ENCODE results near the gene ARHGEF7. TPM values are rescaled to one million over a fixed set of nuclear protein-coding genes. Genes with fewer than 3 reads are reported as not detected.

ARHGEF7 gene
- total and polyA plus RNA-seq, 4 experiments from 2014 or later: 6.6 to 73.7 (median 40.7) TPM

DNA sequence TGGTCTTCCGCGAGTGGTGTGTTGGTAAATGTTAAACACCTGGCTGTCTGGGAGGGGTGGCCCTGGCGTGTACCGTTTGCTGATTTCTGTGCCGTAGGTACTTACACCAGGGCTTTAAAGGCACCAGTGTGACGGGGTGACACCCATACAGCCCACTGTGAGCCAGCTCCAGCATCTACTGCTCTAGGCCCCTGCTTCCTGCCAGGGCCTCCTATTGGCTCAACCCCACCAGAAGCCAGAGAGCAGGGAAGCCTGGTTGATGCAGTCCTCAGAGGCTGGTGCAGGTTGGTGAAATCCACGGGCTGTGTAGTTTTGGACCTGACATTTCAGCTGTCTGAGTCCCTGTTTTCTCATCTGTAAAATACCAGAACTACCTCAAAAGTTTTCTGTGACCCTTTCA is 30.4 kb downstream of the ARHGEF7 start:
- no peak for DNase-seq
- intact Hi-C loops (cut with micrococcal nuclease): no loop called here
- CTCF ChIA-PET (ENCODE audit: partially characterized antibody): no interaction called here
- Histone ChIP-seq H3K36me3 (ENCODE audit: insufficient read depth, low read length) (no peaks in the 10 kb centered on the region), H3K9me3 (ENCODE audit: control insufficient read depth in 1 of 2, low read length in 2 of 2) (no peaks in the 10 kb centered on the region), H3K4me3 (ENCODE audit: low read length in 2 of 2) (no peak overlapping the region), H3K4me1 (ENCODE audit: insufficient read depth, low read length) (no peaks in the 10 kb centered on the region), H3K27me3 (ENCODE audit: insufficient read depth, low read length) (no peaks in the 10 kb centered on the region), H3K27ac (ENCODE audit: low read depth, low read length) (no peak overlapping the region)
- H3K4me3 Mint-ChIP-seq: no peak overlapping the region
- POLR2A ChIA-PET (ENCODE audit: partially characterized antibody): no interaction called here
- no peaks in the 10 kb centered on the region for H3K4me1 Mint-ChIP-seq
- no peaks in the 10 kb centered on the region for H3K36me3 Mint-ChIP-seq
- no peaks in the 10 kb centered on the region for H3K9me3 Mint-ChIP-seq
- no peak overlapping the region for H3K27ac Mint-ChIP-seq
- peaks cover 11 to 18% of the 10 kb centered on the region in 2 donors for H3K27me3 Mint-ChIP-seq

DNA sequence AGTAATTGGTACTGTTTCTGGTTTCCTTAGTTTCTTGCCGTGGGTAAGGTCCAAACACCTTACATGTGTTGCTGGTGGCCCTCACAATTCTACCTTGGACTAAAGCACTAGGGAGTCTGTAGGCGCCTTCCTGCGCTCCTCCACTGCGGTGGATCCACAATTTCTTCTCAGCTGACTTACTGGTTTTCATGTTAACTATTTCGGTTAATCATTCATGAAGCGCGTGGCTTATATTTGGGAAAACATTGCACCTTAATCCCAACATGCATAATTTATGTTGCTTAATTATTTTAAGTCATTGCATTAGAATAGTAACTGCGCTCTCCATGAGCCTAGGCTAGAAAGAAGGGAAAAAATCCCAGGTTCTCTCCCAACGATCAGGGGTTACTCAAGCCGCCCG is 37.7 kb downstream of the ARHGEF7 start:
- H3K4me1 Mint-ChIP-seq: peaks cover 11 to 39% (median 27%) of the 10 kb centered on the region in 4 donors
- H3K27ac Mint-ChIP-seq: peak overlapping the region; percentile 85 to 98 (median 92)
- H3K36me3 Mint-ChIP-seq: peaks cover 0 to 9% of the 10 kb centered on the region in 2 donors
- Histone ChIP-seq H3K9me3 (ENCODE audit: control insufficient read depth in 1 of 2, low read length in 2 of 2) (no peaks in the 10 kb centered on the region), H3K27me3 (ENCODE audit: insufficient read depth, low read length) (no peaks in the 10 kb centered on the region), H3K36me3 (ENCODE audit: insufficient read depth, low read length) (no peaks in the 10 kb centered on the region), H3K4me3 (ENCODE audit: low read length in 2 of 2) (peak overlapping the region; percentile 55 to 87), H3K27ac (ENCODE audit: low read depth, low read length) (peak overlapping the region; percentile 67), H3K4me1 (ENCODE audit: insufficient read depth, low read length) (peaks cover 23% of the 10 kb centered on the region)
- no peaks in the 10 kb centered on the region for H3K9me3 Mint-ChIP-seq
- no peak for DNase-seq
- H3K27me3 Mint-ChIP-seq: peaks cover 0 to 1% of the 10 kb centered on the region in 2 donors
- H3K4me3 Mint-ChIP-seq: peak overlapping the region; percentile 92 to 96 (median 94)
- intact Hi-C loops (cut with micrococcal nuclease): loop anchor here (1.0 to 2.0 kb wide), 5 partner anchors 36 to 446 kb away; partner anchors contain the start of genes ANKRD10 and CARS2
- ChIA-PET POLR2A (ENCODE audit: partially characterized antibody) (interaction anchor here (1.5 to 1.6 kb wide), 2 partner anchors 32 to 37 kb away, joined by 3 to 10 read pairs; no protein-coding TSS in a partner anchor), CTCF (ENCODE audit: partially characterized antibody) (interaction anchor here (2.0 kb wide), 1 partner anchor 85 kb away, joined by 6 read pairs; no protein-coding TSS in a partner anchor)

DNA sequence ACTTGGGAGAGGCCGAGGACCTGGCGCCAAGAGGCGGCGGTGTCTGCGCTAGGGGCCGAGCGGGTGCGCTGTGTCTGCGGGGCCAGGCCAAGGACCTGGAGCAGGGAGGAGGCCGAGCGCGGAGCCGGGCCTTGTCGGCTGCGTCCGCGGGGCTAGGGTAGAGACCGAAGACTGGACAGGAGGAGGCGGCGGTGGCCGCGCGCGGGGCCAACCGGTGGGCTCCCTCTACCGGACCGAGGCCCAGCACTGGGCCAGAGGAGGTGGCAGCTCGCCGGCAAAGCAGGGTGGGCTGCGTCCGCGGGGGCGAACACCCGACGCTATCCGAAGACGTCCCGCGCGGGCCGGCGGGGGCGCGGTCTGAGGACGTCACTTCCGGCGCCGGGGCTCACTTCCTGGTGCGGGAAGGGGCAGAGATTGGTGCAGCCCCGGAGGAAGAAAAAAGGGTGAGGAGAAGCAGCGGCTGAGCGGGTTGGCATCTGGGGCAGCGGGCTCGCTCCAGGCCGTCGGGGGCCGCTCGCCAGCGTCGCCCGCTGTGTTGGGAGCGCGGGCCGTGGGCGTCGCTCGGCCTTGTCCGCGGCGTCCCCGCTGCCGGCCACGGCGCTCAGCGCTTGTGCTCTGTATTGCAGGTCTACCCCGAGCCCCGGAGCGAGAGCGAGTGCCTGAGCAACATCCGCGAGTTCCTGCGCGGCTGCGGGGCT is 38.3 kb downstream of the ARHGEF7 start:
- Histone ChIP-seq H3K27me3 (ENCODE audit: insufficient read depth, low read length) (no peaks in the 10 kb centered on the region), H3K4me3 (ENCODE audit: low read length in 2 of 2) (peak overlapping the region; percentile 55 to 87), H3K9me3 (ENCODE audit: control insufficient read depth in 1 of 2, low read length in 2 of 2) (no peaks in the 10 kb centered on the region), H3K36me3 (ENCODE audit: insufficient read depth, low read length) (no peaks in the 10 kb centered on the region), H3K27ac (ENCODE audit: low read depth, low read length) (peak overlapping the region; percentile 67), H3K4me1 (ENCODE audit: insufficient read depth, low read length) (peaks cover 23% of the 10 kb centered on the region)
- H3K9me3 Mint-ChIP-seq: no peaks in the 10 kb centered on the region
- ChIA-PET POLR2A (ENCODE audit: partially characterized antibody) (interaction anchor here (1.5 to 1.6 kb wide), 2 partner anchors 31 to 36 kb away, joined by 3 to 10 read pairs; no protein-coding TSS in a partner anchor), CTCF (ENCODE audit: partially characterized antibody) (interaction anchor here (2.0 kb wide), 1 partner anchor 86 kb away, joined by 6 read pairs; no protein-coding TSS in a partner anchor)
- peak overlapping the region; percentile 92 to 99 (median 95) for H3K4me3 Mint-ChIP-seq
- peaks cover 13 to 39% (median 27%) of the 10 kb centered on the region in 4 donors for H3K4me1 Mint-ChIP-seq
- intact Hi-C loops (cut with micrococcal nuclease): loop anchor here (1.0 to 2.0 kb wide), 5 partner anchors 36 to 447 kb away; partner anchors contain the start of genes ANKRD10 and CARS2
- peak overlapping the region; percentile 85 to 98 (median 93) for H3K27ac Mint-ChIP-seq
- H3K27me3 Mint-ChIP-seq: no peaks in the 10 kb centered on the region
- H3K36me3 Mint-ChIP-seq: peaks cover 0 to 9% of the 10 kb centered on the region in 2 donors
- peak; percentile 89 to 92 (median 91) for DNase-seq

DNA sequence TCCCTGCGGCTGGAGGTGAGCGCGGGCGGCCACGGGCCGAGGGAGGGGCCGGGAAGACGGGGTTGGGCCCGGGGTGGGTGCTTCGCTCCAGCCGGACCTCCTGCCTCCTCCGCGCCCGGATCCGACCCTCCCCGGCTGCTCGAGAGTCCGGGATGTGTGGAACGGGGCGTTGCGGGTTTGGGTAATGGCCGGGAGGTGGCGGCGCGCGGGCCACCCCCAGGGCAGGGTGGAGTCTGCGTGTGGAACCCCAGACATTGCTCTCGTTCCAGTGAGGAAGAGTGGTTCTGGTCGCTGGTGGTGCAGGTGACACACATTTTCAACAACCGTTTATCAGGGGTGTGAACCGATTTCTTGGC is 38.8 kb downstream of the ARHGEF7 start:
- peaks cover 3 to 11% of the 10 kb centered on the region in 2 donors for H3K36me3 Mint-ChIP-seq
- DNase-seq: peak in 1 of 5 donors; percentile 77
- peaks cover 23% of the 10 kb centered on the region for H3K4me1 ChIP-seq (ENCODE audit: insufficient read depth, low read length)
- intact Hi-C loops (cut with micrococcal nuclease): loop anchor here (1.0 to 2.0 kb wide), 5 partner anchors 35 to 447 kb away; partner anchors contain the start of genes ANKRD10 and CARS2
- H3K27me3 Mint-ChIP-seq: no peaks in the 10 kb centered on the region
- ChIA-PET POLR2A (ENCODE audit: partially characterized antibody) (interaction anchor here (1.5 kb wide), 1 partner anchor 31 kb away, joined by 3 read pairs; no protein-coding TSS in a partner anchor), CTCF (ENCODE audit: partially characterized antibody) (no interaction called here)
- no peaks in the 10 kb centered on the region for H3K9me3 Mint-ChIP-seq
- no peaks in the 10 kb centered on the region for H3K9me3 ChIP-seq (ENCODE audit: control insufficient read depth in 1 of 2, low read length in 2 of 2)
- peaks cover 15 to 43% (median 29%) of the 10 kb centered on the region in 4 donors for H3K4me1 Mint-ChIP-seq
- peak overlapping the region; percentile 55 to 87 for H3K4me3 ChIP-seq (ENCODE audit: low read length in 2 of 2)
- H3K4me3 Mint-ChIP-seq: peak overlapping the region; percentile 92 to 99 (median 95)
- peak overlapping the region; percentile 67 for H3K27ac ChIP-seq (ENCODE audit: low read depth, low read length)
- H3K36me3 ChIP-seq (ENCODE audit: insufficient read depth, low read length): no peaks in the 10 kb centered on the region
- no peaks in the 10 kb centered on the region for H3K27me3 ChIP-seq (ENCODE audit: insufficient read depth, low read length)
- peak overlapping the region; percentile 93 to 97 (median 95) for H3K27ac Mint-ChIP-seq

DNA sequence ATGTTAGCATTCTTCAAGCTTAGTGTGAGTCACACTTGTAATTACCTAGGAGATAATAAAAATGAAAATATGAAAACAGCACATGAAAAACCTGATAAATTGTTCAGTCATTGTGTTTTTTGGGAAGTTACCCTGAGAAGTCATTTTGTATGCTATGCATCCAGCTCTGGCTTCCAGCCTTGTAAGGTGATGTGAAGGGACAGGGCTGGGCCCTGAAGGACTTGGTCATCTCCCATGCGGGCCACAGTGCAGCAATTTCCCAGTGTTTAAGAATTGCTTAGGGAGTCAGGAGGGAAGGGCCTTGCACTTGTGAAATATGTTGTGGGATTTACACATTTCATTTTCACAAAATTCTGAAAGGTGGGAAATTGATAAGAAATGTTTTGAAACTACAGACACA is 41.3 kb downstream of the ARHGEF7 start:
- Mint-ChIP-seq H3K4me3 (peak overlapping the region in 1 of 8 donors; percentile 22), H3K4me1 (peaks cover 27 to 63% (median 47%) of the 10 kb centered on the region in 4 donors), H3K27me3 (no peaks in the 10 kb centered on the region), H3K36me3 (peaks cover 27 to 29% of the 10 kb centered on the region in 2 donors), H3K27ac (no peak overlapping the region), H3K9me3 (no peaks in the 10 kb centered on the region)
- peaks cover 4% of the 10 kb centered on the region for H3K36me3 ChIP-seq (ENCODE audit: insufficient read depth, low read length)
- intact Hi-C loops (cut with micrococcal nuclease): no loop called here
- DNase-seq: no peak
- no peak overlapping the region for H3K27ac ChIP-seq (ENCODE audit: low read depth, low read length)
- no peak overlapping the region for H3K4me3 ChIP-seq (ENCODE audit: low read length in 2 of 2)
- H3K9me3 ChIP-seq (ENCODE audit: control insufficient read depth in 1 of 2, low read length in 2 of 2): no peaks in the 10 kb centered on the region
- ChIA-PET POLR2A (ENCODE audit: partially characterized antibody) (interaction anchor here (1.1 kb wide), 1 partner anchor 33 kb away, joined by 3 read pairs; no protein-coding TSS in a partner anchor), CTCF (ENCODE audit: partially characterized antibody) (interaction anchor here (0.9 to 1.7 kb wide), 3 partner anchors 20 to 89 kb away, joined by 3 read pairs; no protein-coding TSS in a partner anchor)
- no peaks in the 10 kb centered on the region for H3K27me3 ChIP-seq (ENCODE audit: insufficient read depth, low read length)
- H3K4me1 ChIP-seq (ENCODE audit: insufficient read depth, low read length): peaks cover 23% of the 10 kb centered on the region

DNA sequence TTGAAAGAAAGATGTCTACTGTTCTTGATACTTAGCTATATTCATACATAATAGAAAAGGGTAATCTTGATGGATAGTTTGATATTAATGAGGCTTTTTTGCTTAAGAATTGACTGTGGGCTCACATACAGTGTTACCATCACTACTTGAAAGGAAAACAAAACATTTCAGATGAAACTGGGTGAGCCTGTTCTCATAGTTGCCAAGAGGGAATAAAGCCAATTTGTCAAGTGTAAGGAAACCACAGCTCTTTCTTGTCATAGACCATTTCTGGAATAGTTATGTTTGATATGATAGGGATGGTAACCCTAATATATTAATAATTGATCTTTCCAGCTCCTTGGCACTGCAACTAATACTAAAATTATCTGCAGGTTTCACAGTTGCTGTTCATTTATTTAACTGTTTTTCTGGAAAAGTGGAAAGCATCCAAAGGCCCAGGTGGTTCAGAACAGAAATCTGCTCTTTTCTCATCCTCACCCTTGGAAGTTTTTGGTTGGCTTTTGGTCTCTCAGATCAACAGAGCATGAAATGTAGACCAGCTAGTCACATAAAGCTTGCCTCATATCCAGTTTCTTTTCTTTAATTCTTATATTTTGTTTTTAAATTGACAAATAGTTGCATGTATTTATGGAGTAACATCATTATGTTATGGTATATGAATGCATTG is 43.2 kb downstream of the ARHGEF7 start:
- no peak overlapping the region for H3K27ac Mint-ChIP-seq
- peaks cover 35 to 71% (median 47%) of the 10 kb centered on the region in 4 donors for H3K4me1 Mint-ChIP-seq
- H3K9me3 Mint-ChIP-seq: no peaks in the 10 kb centered on the region
- Histone ChIP-seq H3K4me3 (ENCODE audit: low read length in 2 of 2) (no peak overlapping the region), H3K4me1 (ENCODE audit: insufficient read depth, low read length) (peaks cover 17% of the 10 kb centered on the region), H3K9me3 (ENCODE audit: control insufficient read depth in 1 of 2, low read length in 2 of 2) (no peaks in the 10 kb centered on the region), H3K36me3 (ENCODE audit: insufficient read depth, low read length) (peaks cover 4% of the 10 kb centered on the region), H3K27me3 (ENCODE audit: insufficient read depth, low read length) (no peaks in the 10 kb centered on the region), H3K27ac (ENCODE audit: low read depth, low read length) (no peak overlapping the region)
- no peaks in the 10 kb centered on the region for H3K27me3 Mint-ChIP-seq
- POLR2A ChIA-PET (ENCODE audit: partially characterized antibody): interaction anchor here (0.7 to 1.4 kb wide), 3 partner anchors 9 to 31 kb away, joined by 3 to 5 read pairs (median 3); no protein-coding TSS in a partner anchor
- intact Hi-C loops (cut with micrococcal nuclease): no loop called here
- no peak for DNase-seq
- H3K36me3 Mint-ChIP-seq: peaks cover 38 to 39% of the 10 kb centered on the region in 2 donors
- CTCF ChIA-PET (ENCODE audit: partially characterized antibody): interaction anchor here (0.7 to 1.5 kb wide), 5 partner anchors 10 to 58 kb away, joined by 3 to 6 read pairs (median 5); no protein-coding TSS in a partner anchor
- no peak overlapping the region for H3K4me3 Mint-ChIP-seq

Measured in CD4-positive, alpha-beta memory T cell (primary cell).